PC-3 (cell line): ENCODE results near the gene PIR.

Experiments used
- CTCF ChIP-seq: fragments of 300-600 bp; sonication (generic); conservative IDR thresholded peaks from 2 replicates; pipeline ENCODE4 v1.5.1; 2017; ENCODE audit warnings: antibody characterized with exemption, low read depth, mild to moderate bottlenecking, low read length
- EZH2 ChIP-seq: fragments of 300-600 bp; sonication (generic); IDR thresholded peaks from one replicate; pipeline ENCODE4 v1.6.1; 2017; ENCODE audit warnings: antibody characterized with exemption, mild to moderate bottlenecking, low read length; ENCODE audit not compliant: unreplicated experiment
- EZH2phosphoT487 ChIP-seq: fragments of 300-600 bp; sonication (generic); IDR thresholded peaks from 2 replicates; pipeline ENCODE4 v1.6.1; 2018; ENCODE audit warnings: mild to moderate bottlenecking, antibody characterized with exemption, low read length, borderline replicate concordance

GRCh38 chrX:15514279-15514678 is 21.1 kb upstream of the PIR start:
- TF ChIP-seq CTCF: no peak
- TF ChIP-seq EZH2: no peak
- TF ChIP-seq EZH2phosphoT487: no peak
